ENCODE data around the gene BORCS5.
"Not testable (repeated sequence)": the region's sequence is repeated elsewhere in the genome, so short reads cannot be mapped to it uniquely, and the experiment has no call there.

BORCS5 gene

GRCh38 chr12:12467688-12468261 is 110.9 kb downstream of the BORCS5 start:
- peak; percentile 38 for DNase-seq

- no peak for DNase-seq
Observed at GRCh38 chr12:12468575-12468974, 111.7 kb downstream of the BORCS5 start.

- no peak for DNase-seq
Observed at GRCh38 chr12:12469386-12469785, 112.5 kb downstream of the BORCS5 start.

GRCh38 chr12:12470751-12471306 is 114.0 kb downstream of the BORCS5 start:
- no peak for DNase-seq

- DNase-seq, result not testable (repeated sequence)
Observed at GRCh38 chr12:12471982-12472961, 115.4 kb downstream of the BORCS5 start.

GRCh38 chr12:12473223-12473622 is 116.3 kb downstream of the BORCS5 start:
- no peak for DNase-seq

- no peak for DNase-seq
Observed at GRCh38 chr12:12474471-12474928, 117.6 kb downstream of the BORCS5 start.

GRCh38 chr12:12474931-12475795 is 118.3 kb downstream of the BORCS5 start:
- no peak for DNase-seq

- no peak for DNase-seq
Observed at GRCh38 chr12:12476857-12477531, 120.1 kb downstream of the BORCS5 start.

GRCh38 chr12:12477532-12477890 is 120.6 kb downstream of the BORCS5 start:
- no peak for DNase-seq

- no peak for DNase-seq
Observed at GRCh38 chr12:12480074-12480473, 123.2 kb downstream of the BORCS5 start.

- DNase-seq, result no peak
Observed at GRCh38 chr12:12481631-12482030, 124.8 kb downstream of the BORCS5 start.

- DNase-seq, result no peak
Observed at GRCh38 chr12:12482150-12482761, 125.4 kb downstream of the BORCS5 start.

GRCh38 chr12:12482959-12483358 is 126.1 kb downstream of the BORCS5 start:
- no peak for DNase-seq

- no peak for DNase-seq
Observed at GRCh38 chr12:12483438-12483837, 126.6 kb downstream of the BORCS5 start.

GRCh38 chr12:12486661-12487240 is 129.9 kb downstream of the BORCS5 start:
- DNase-seq, result no peak

GRCh38 chr12:12487490-12487889 is 130.6 kb downstream of the BORCS5 start:
- DNase-seq, result no peak

GRCh38 chr12:12488296-12488695 is 131.4 kb downstream of the BORCS5 start:
- no peak for DNase-seq

GRCh38 chr12:12488823-12489550 is 132.1 kb downstream of the BORCS5 start:
- no peak for DNase-seq

GRCh38 chr12:12491606-12492005 is 134.7 kb downstream of the BORCS5 start:
- DNase-seq, result no peak

- DNase-seq, result no peak
Observed at GRCh38 chr12:12492547-12492946, 135.7 kb downstream of the BORCS5 start.
